ENCODE data around the gene TUBB3. TPM values are rescaled to one million over a fixed set of nuclear protein-coding genes. Genes with fewer than 3 reads are reported as not detected.
A peak's percentile ranks its signal among the peaks of the same experiment; 100 is the strongest.

The TUBB3 gene
- total and polyA plus RNA-seq, 2 experiments from 2014 or later: 4.6 to 7.5 TPM

DNA sequence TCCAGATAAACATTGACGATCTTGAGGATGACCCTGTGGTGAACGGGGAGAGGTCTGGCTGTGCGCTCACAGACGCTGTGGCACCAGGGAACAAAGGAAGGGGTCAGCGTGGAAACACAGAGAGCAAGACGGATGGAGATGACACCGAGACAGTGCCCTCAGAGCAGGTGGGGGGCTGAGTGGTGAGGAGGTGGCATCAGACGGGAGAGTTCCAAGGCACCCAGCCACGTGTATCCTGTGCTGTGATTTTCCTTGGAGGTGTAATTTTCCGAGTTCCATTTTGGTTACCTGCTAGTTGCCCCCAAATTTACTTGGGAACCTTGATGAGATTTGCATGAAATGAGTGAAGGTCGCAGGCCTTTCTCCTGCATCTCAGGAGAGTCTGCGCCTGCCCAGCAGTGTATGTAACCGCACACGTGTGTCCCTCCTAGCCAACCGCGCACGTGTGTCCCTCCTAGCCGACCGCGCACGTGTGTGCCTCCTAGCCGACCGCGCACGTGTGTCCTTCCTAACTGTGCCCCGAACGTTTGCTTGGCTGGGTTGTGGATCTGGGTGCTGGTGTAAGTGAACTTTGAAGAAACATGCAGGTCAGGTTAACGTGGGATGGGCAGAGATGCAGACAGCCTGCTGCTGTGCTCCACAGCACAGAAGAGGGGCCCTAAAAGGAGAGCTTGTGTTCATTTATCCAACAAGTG lies 39.6 kb upstream of the TUBB3 start:
- Histone ChIP-seq H3K36me3 (peaks cover 55% of the 10 kb centered on the region), H3K4me1 (ENCODE audit: low read depth) (no peaks in the 10 kb centered on the region), H3K27me3 (no peaks in the 10 kb centered on the region), H3K4me3 (no peak overlapping the region), H3K27ac (no peak overlapping the region), H3K9me3 (ENCODE audit: low read depth) (no peaks in the 10 kb centered on the region)
- no peak for TF ChIP-seq CTCF (IDR thresholded peaks at IDR 0.05; ENCODE audit: low read depth, low read length)
- no peak for DNase-seq (ENCODE audit: low read depth in 1 of 2, low spot score in 1 of 2)

GRCh38 chr16:89884041-89884421 lies 39.1 kb upstream of the TUBB3 start:
- peaks cover 51% of the 10 kb centered on the region for H3K36me3 ChIP-seq
- no peaks in the 10 kb centered on the region for H3K4me1 ChIP-seq (ENCODE audit: low read depth)
- H3K27me3 ChIP-seq: no peaks in the 10 kb centered on the region
- no peak for DNase-seq (ENCODE audit: low read depth in 1 of 2, low spot score in 1 of 2)
- H3K4me3 ChIP-seq: no peak overlapping the region
- TF ChIP-seq CTCF (IDR thresholded peaks at IDR 0.05; ENCODE audit: low read depth, low read length): no peak
- H3K9me3 ChIP-seq (ENCODE audit: low read depth): no peaks in the 10 kb centered on the region
- no peak overlapping the region for H3K27ac ChIP-seq

- no peak for DNase-seq (ENCODE audit: low read depth in 1 of 2, low spot score in 1 of 2)
- H3K36me3 ChIP-seq: peaks cover 69% of the 10 kb centered on the region
- no peak overlapping the region for H3K4me3 ChIP-seq
- H3K9me3 ChIP-seq (ENCODE audit: low read depth): no peaks in the 10 kb centered on the region
- no peaks in the 10 kb centered on the region for H3K27me3 ChIP-seq
- H3K4me1 ChIP-seq (ENCODE audit: low read depth): no peaks in the 10 kb centered on the region
- TF ChIP-seq CTCF (IDR thresholded peaks at IDR 0.05; ENCODE audit: low read depth, low read length): no peak
- H3K27ac ChIP-seq: no peak overlapping the region
These were observed 35.9 kb upstream of the TUBB3 start for GRCh38 chr16:89887243-89887642.

- Histone ChIP-seq H3K4me3 (no peak overlapping the region), H3K4me1 (ENCODE audit: low read depth) (no peaks in the 10 kb centered on the region), H3K9me3 (ENCODE audit: low read depth) (no peaks in the 10 kb centered on the region), H3K36me3 (peaks cover 60% of the 10 kb centered on the region), H3K27ac (no peak overlapping the region), H3K27me3 (no peaks in the 10 kb centered on the region)
- TF ChIP-seq CTCF (IDR thresholded peaks at IDR 0.05; ENCODE audit: low read depth, low read length): no peak
- DNase-seq (ENCODE audit: low read depth in 1 of 2, low spot score in 1 of 2): no peak
These were observed 32.9 kb upstream of the TUBB3 start for GRCh38 chr16:89890200-89890599.

GRCh38 chr16:89890886-89891657 lies 32.1 kb upstream of the TUBB3 start:
- TF ChIP-seq CTCF (IDR thresholded peaks at IDR 0.05; ENCODE audit: low read depth, low read length): no peak
- Histone ChIP-seq H3K4me3 (no peak overlapping the region), H3K4me1 (ENCODE audit: low read depth) (no peaks in the 10 kb centered on the region), H3K9me3 (ENCODE audit: low read depth) (no peaks in the 10 kb centered on the region), H3K27ac (no peak overlapping the region), H3K27me3 (no peaks in the 10 kb centered on the region), H3K36me3 (peaks cover 52% of the 10 kb centered on the region)
- DNase-seq (ENCODE audit: low read depth in 1 of 2, low spot score in 1 of 2): peak in 1 of 2 donors; percentile 71
